ENCODE data around the gene ABCC1. TPM values are rescaled to one million over a fixed set of nuclear protein-coding genes. Genes with fewer than 3 reads are reported as not detected.

ABCC1 gene
- total and polyA plus RNA-seq, 2 of the 8 experiments (the other 6 are each of a cell fraction or from before 2014, with no cell fraction given), result 42.6 to 66.8 TPM

GRCh38 chr16:16018705-16019104 lies 69.3 kb downstream of the ABCC1 start (continued):
- TF ChIP-seq, protein P1, sequence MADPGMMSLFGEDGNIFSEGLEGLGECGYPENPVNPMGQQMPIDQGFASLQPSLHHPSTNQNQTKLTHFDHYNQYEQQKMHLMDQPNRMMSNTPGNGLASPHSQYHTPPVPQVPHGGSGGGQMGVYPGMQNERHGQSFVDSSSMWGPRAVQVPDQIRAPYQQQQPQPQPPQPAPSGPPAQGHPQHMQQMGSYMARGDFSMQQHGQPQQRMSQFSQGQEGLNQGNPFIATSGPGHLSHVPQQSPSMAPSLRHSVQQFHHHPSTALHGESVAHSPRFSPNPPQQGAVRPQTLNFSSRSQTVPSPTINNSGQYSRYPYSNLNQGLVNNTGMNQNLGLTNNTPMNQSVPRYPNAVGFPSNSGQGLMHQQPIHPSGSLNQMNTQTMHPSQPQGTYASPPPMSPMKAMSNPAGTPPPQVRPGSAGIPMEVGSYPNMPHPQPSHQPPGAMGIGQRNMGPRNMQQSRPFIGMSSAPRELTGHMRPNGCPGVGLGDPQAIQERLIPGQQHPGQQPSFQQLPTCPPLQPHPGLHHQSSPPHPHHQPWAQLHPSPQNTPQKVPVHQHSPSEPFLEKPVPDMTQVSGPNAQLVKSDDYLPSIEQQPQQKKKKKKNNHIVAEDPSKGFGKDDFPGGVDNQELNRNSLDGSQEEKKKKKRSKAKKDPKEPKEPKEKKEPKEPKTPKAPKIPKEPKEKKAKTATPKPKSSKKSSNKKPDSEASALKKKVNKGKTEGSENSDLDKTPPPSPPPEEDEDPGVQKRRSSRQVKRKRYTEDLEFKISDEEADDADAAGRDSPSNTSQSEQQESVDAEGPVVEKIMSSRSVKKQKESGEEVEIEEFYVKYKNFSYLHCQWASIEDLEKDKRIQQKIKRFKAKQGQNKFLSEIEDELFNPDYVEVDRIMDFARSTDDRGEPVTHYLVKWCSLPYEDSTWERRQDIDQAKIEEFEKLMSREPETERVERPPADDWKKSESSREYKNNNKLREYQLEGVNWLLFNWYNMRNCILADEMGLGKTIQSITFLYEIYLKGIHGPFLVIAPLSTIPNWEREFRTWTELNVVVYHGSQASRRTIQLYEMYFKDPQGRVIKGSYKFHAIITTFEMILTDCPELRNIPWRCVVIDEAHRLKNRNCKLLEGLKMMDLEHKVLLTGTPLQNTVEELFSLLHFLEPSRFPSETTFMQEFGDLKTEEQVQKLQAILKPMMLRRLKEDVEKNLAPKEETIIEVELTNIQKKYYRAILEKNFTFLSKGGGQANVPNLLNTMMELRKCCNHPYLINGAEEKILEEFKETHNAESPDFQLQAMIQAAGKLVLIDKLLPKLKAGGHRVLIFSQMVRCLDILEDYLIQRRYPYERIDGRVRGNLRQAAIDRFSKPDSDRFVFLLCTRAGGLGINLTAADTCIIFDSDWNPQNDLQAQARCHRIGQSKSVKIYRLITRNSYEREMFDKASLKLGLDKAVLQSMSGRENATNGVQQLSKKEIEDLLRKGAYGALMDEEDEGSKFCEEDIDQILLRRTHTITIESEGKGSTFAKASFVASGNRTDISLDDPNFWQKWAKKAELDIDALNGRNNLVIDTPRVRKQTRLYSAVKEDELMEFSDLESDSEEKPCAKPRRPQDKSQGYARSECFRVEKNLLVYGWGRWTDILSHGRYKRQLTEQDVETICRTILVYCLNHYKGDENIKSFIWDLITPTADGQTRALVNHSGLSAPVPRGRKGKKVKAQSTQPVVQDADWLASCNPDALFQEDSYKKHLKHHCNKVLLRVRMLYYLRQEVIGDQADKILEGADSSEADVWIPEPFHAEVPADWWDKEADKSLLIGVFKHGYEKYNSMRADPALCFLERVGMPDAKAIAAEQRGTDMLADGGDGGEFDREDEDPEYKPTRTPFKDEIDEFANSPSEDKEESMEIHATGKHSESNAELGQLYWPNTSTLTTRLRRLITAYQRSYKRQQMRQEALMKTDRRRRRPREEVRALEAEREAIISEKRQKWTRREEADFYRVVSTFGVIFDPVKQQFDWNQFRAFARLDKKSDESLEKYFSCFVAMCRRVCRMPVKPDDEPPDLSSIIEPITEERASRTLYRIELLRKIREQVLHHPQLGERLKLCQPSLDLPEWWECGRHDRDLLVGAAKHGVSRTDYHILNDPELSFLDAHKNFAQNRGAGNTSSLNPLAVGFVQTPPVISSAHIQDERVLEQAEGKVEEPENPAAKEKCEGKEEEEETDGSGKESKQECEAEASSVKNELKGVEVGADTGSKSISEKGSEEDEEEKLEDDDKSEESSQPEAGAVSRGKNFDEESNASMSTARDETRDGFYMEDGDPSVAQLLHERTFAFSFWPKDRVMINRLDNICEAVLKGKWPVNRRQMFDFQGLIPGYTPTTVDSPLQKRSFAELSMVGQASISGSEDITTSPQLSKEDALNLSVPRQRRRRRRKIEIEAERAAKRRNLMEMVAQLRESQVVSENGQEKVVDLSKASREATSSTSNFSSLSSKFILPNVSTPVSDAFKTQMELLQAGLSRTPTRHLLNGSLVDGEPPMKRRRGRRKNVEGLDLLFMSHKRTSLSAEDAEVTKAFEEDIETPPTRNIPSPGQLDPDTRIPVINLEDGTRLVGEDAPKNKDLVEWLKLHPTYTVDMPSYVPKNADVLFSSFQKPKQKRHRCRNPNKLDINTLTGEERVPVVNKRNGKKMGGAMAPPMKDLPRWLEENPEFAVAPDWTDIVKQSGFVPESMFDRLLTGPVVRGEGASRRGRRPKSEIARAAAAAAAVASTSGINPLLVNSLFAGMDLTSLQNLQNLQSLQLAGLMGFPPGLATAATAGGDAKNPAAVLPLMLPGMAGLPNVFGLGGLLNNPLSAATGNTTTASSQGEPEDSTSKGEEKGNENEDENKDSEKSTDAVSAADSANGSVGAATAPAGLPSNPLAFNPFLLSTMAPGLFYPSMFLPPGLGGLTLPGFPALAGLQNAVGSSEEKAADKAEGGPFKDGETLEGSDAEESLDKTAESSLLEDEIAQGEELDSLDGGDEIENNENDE (IDR thresholded peaks at IDR 0.05; ENCODE audit: insufficient replicate concordance, low read length), result no peak
- TF ChIP-seq KDM4A (IDR thresholded peaks at IDR 0.05; ENCODE audit: low read depth, low read length, severe bottlenecking), result no peak
- no peak for TF ChIP-seq SP1 (IDR thresholded peaks at IDR 0.05; ENCODE audit: low read depth, low read length)
- TF ChIP-seq RFX5 (IDR thresholded peaks at IDR 0.05; ENCODE audit: borderline replicate concordance, low read depth, low read length), result no peak
- TF ChIP-seq GTF2F1 (IDR thresholded peaks at IDR 0.05; ENCODE audit: borderline replicate concordance, low read depth, low read length), result no peak
- TF ChIP-seq ZNF274 (IDR thresholded peaks at IDR 0.05; ENCODE audit: borderline replicate concordance, extremely low read depth, low read length), result no peak
- TF ChIP-seq POU5F1 (IDR thresholded peaks at IDR 0.05; ENCODE audit: low read depth, low read length), result no peak
- no peak for TF ChIP-seq MAX (IDR thresholded peaks at IDR 0.05)
- TF ChIP-seq CHD2 (IDR thresholded peaks at IDR 0.05; ENCODE audit: low read length), result no peak
